Suprapubic skin (tissue), 4 donors: ENCODE results near the gene DUSP10. TPM values are rescaled to one million over a fixed set of nuclear protein-coding genes. Genes with fewer than 3 reads are reported as not detected.

Experiments used
- DNase-seq, 2 donors: peaks; one replicate each; pipeline ENCODE4 v3.0.0-alpha.2; 2019; ENCODE audit warnings: low spot score in 2 of 2
- H3K27ac ChIP-seq: fragments of 200-600 bp; sonication (generic); one replicate; pipeline ENCODE4 v1.5.1; 2019
- H3K27me3 ChIP-seq: fragments of 200-600 bp; sonication (generic); one replicate; pipeline ENCODE4 v1.5.1; 2019
- H3K36me3 ChIP-seq: fragments of 200-600 bp; sonication (generic); one replicate; pipeline ENCODE4 v1.5.1; 2019
- H3K4me1 ChIP-seq: fragments of 200-600 bp; sonication (generic); one replicate; pipeline ENCODE4 v1.5.1; 2019
- H3K4me3 ChIP-seq: fragments of 200-600 bp; sonication (generic); one replicate; pipeline ENCODE4 v1.5.1; 2019; ENCODE audit warnings: mild to moderate bottlenecking
- H3K9me3 ChIP-seq: fragments of 200-600 bp; sonication (generic); one replicate; pipeline ENCODE4 v1.5.1; 2019
- EP300 ChIP-seq: sonication (generic); formaldehyde crosslinking; IDR thresholded peaks from one replicate; pipeline ENCODE4 v1.6.1; 2017; ENCODE audit warnings: antibody characterized with exemption
- POLR2A ChIP-seq, 2 donors: fragments of 450-650 bp; IDR thresholded peaks; one replicate each; pipeline ENCODE4 v1.6.1; 2017; ENCODE audit warnings: antibody characterized with exemption in 2 of 2, mild to moderate bottlenecking in 2 of 2, moderate library complexity in 2 of 2
- POLR2AphosphoS5 ChIP-seq, 3 donors: sonication (generic); formaldehyde crosslinking; IDR thresholded peaks; one replicate each; pipeline ENCODE4 v1.6.1; 2017; ENCODE audit warnings: antibody characterized with exemption in 3 of 3
- WGBS: methylation state at CpG from one replicate; pipeline ENCODE4 v1.1.5; 2018; 5-methylcytosine and 5-hydroxymethylcytosine counted together
- total RNA-seq, 4 donors: library from RNA; depleted of rRNA; stranded (reverse); fragments of >200 nt; gene quantifications; one replicate each; pipeline ENCODE4 v1.1.0, GENCODE V29; 2016
- TF ChIP-seq, protein P1 (sequence below), 2 donors: fragments of 200-600 bp in 1 of 2; fragments of 450-650 bp in 1 of 2; sonication (generic) in 1 of 2; IDR thresholded peaks; one replicate each; pipeline ENCODE4 v1.5.1; 2016 to 2019; ENCODE audit warnings: antibody characterized with exemption in 2 of 2, mild to moderate bottlenecking in 1 of 2, moderate library complexity in 1 of 2

The DUSP10 gene
- total RNA-seq, 4 donors from 2014 or later, result 9.5 to 18.6 (median 15.3) TPM

DNA sequence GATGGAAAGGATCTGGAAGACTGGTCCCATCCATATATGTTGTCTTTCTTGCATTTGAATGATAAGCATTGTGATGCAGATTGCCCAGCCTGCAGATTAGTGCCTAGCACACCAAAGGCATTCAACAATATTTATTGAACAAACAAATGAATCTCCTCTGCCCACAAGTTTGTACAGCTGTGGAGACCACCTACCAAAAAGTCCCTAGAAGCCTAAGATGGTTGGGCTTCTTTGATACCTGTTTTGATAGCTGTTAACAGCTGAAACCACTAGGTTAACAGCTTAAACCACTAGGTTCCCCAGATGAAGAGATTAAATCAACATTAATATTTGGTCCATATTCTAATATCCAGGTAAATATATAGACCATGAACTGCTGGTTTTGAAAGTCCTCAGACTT lies 9.8 kb downstream of the DUSP10 start:
- H3K4me3 ChIP-seq, result no peak overlapping the region
- H3K36me3 ChIP-seq, result no peaks in the 10 kb centered on the region
- no peak overlapping the region for H3K27ac ChIP-seq
- DNase-seq, result no peak
- no peak for TF ChIP-seq EP300
- no peak for TF ChIP-seq POLR2AphosphoS5 (IDR thresholded peaks at IDR 0.05)
- TF ChIP-seq POLR2A (IDR thresholded peaks at IDR 0.05), result no peak
- TF ChIP-seq, protein P1, sequence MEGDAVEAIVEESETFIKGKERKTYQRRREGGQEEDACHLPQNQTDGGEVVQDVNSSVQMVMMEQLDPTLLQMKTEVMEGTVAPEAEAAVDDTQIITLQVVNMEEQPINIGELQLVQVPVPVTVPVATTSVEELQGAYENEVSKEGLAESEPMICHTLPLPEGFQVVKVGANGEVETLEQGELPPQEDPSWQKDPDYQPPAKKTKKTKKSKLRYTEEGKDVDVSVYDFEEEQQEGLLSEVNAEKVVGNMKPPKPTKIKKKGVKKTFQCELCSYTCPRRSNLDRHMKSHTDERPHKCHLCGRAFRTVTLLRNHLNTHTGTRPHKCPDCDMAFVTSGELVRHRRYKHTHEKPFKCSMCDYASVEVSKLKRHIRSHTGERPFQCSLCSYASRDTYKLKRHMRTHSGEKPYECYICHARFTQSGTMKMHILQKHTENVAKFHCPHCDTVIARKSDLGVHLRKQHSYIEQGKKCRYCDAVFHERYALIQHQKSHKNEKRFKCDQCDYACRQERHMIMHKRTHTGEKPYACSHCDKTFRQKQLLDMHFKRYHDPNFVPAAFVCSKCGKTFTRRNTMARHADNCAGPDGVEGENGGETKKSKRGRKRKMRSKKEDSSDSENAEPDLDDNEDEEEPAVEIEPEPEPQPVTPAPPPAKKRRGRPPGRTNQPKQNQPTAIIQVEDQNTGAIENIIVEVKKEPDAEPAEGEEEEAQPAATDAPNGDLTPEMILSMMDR (IDR thresholded peaks at IDR 0.05), result no peak
- no peaks in the 10 kb centered on the region for H3K9me3 ChIP-seq
- peaks cover 37% of the 10 kb centered on the region for H3K4me1 ChIP-seq
- H3K27me3 ChIP-seq, result no peaks in the 10 kb centered on the region

DNA sequence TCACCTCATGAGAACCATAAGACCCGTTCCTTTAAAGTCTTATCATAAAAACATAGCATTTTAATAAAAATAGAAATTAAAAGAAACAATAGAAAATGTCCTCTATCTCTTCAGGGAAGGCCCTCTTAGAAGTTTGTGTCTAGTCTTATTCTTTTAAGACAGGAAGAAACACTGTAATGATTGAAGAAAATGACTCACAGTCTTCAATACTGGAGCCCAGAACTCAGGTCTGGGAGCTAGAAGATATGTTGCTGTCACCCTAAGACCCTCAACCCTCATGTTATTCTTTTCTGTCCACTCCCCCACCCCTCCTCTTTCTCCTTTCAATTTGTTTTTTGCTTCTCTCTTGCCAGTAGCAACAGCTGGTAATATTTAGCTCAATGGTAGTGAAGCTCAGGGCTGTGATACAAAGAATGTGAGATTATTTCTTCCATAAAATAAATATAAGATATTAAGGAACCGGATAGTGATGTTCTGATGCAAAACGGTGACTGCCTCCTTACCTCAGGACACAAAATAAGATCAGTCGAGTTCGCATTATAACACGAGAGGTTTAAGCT lies 12.0 kb downstream of the DUSP10 start:
- TF ChIP-seq EP300 (no peak), POLR2A (IDR thresholded peaks at IDR 0.05) (no peak), POLR2AphosphoS5 (IDR thresholded peaks at IDR 0.05) (no peak)
- TF ChIP-seq, protein P1 (IDR thresholded peaks at IDR 0.05), result no peak
- Histone ChIP-seq H3K4me1 (peaks cover 41% of the 10 kb centered on the region), H3K4me3 (no peak overlapping the region), H3K9me3 (no peaks in the 10 kb centered on the region), H3K36me3 (no peaks in the 10 kb centered on the region), H3K27ac (no peak overlapping the region), H3K27me3 (no peaks in the 10 kb centered on the region)
- no peak for DNase-seq
- 76% methylated on average over 6 of the region's 6 CpGs for WGBS

DNA sequence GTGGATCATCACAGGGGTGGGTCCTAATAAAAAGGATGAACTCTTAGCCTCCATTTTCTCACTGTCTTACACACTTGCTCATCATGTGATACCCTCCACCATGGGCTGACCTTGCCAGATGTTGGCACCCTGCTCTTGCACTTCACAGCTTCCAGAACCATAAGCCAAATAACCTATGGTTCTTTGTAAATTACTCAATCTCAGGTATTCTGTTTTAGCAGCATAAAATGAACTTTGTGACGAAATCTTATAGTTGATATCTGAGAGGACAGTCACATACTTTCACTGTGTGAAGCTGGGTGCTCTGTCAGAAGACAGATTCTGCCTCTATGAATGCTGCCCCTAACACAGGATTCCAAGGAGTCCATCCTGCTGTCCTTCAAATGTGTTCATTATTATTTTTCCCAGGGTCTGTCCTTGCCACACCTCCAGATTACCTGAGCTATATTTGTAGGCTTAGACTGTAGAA lies 13.8 kb downstream of the DUSP10 start:
- no peak overlapping the region for H3K27ac ChIP-seq
- no peaks in the 10 kb centered on the region for H3K27me3 ChIP-seq
- TF ChIP-seq, protein P1 (IDR thresholded peaks at IDR 0.05), result no peak
- TF ChIP-seq POLR2A (IDR thresholded peaks at IDR 0.05) (no peak), EP300 (no peak), POLR2AphosphoS5 (IDR thresholded peaks at IDR 0.05) (no peak)
- no peaks in the 10 kb centered on the region for H3K36me3 ChIP-seq
- no peaks in the 10 kb centered on the region for H3K9me3 ChIP-seq
- 100% methylated on average over 1 of the region's 1 CpG for WGBS
- H3K4me1 ChIP-seq, result peaks cover 34% of the 10 kb centered on the region
- H3K4me3 ChIP-seq, result no peak overlapping the region
- DNase-seq, result no peak

DNA sequence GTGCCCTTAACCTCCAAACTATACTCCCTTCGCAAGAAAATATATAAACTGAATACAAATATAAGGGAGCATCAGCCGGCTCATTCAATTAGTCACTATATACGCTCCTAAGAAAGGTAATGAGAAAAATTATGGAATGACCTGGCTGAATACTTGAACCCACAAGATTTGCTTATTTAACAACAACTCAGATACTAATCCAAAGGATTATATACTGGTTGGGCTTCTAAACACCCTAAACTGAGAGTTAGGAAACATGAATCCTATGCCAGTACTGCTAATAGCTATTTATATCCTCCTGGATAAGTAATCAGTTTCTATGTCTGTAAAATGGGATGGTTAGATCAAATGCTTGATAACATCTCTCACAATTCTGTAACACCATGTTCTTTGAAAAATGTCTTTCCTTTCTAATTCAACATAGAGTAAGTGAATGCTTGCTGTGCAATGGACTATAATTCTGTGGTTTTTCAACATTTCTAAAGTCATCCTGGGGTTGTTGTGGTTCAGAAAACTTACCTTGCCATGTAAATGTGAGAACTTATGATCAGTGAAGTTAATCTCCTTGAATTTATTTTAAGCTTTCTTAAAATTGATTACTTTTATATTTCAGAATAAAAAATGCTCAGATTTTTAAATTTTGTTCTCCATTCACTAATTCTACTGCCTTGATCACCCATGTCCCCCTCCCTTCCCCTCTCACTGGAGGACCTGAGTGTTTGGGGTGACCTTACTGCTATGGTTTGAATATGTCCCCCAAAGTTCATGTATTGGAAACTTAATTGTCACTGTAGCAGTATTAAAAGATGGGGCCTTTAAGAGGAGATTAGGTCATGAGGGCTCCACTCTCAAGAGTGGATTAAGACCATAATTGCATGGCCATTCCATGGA lies 14.5 kb downstream of the DUSP10 start:
- Histone ChIP-seq H3K27ac (no peak overlapping the region), H3K4me1 (peaks cover 32% of the 10 kb centered on the region)
- WGBS, result 96% methylated on average over 3 of the region's 3 CpGs

More for the DNA sequence above, 14.5 kb downstream of the DUSP10 start:
- Histone ChIP-seq H3K27me3 (no peaks in the 10 kb centered on the region), H3K36me3 (no peaks in the 10 kb centered on the region), H3K9me3 (no peaks in the 10 kb centered on the region), H3K4me3 (no peak overlapping the region)
- no peak for DNase-seq
- TF ChIP-seq, protein P1 (IDR thresholded peaks at IDR 0.05), result no peak
- no peak for TF ChIP-seq POLR2A (IDR thresholded peaks at IDR 0.05)
- TF ChIP-seq POLR2AphosphoS5 (IDR thresholded peaks at IDR 0.05), result no peak
- no peak for TF ChIP-seq EP300
